ENCODE measurements around the gene ARL3. TPM values are rescaled to one million over a fixed set of nuclear protein-coding genes. Genes with fewer than 3 reads are reported as not detected.
"Not testable (repeated sequence)": the region's sequence is repeated elsewhere in the genome, so short reads cannot be mapped to it uniquely, and the experiment has no call there.

Gene ARL3
- polyA plus RNA-seq, 3 donors = 4.9 to 12.6 (median 6.8) TPM

GRCh38 chr10:102713539-102713813 is 721 bp downstream of the ARL3 start:
- 0% methylated on average over 13 of the region's 13 CpGs for WGBS, 3 donors
- H3K27ac ChIP-seq (ENCODE audit: low read depth, low read length) = no peak overlapping the region

DNA sequence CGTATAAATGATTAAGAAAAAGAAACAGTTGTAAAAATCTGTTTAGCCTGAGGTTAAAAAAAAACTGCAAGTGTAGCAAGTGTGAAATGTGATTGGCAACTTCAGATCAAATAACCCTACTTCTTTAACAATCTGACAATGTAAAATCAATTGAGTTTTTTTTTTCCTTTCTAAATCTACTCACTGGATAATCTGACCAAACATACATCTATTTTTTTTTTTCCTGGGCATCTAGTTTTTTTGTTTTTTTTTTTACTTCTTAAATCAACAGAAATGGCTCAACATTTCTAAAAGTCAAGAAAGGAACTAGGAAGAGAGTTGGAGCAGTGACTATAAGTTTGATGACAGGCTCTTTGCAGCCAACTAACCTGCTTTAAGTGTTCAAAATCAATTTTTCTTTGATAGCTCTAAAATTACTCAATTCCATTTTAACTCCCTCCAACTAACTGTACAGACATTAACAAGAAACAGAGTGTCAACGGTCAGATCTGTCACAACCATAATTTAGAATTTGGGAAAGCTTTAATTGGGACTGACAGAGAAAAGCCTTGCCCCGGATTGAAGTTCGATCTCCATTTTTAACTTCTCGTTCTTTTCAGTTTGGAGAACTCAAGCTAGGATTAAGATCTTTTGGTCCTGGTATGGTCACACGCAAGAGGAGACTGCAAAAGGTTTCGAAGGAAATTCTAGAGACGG is 1.2 kb downstream of the ARL3 start:
- no peak overlapping the region for H3K27ac ChIP-seq (ENCODE audit: low read depth, low read length)
- WGBS, 3 donors = 9 to 12% (median 12%) methylated on average over 8 of the region's 8 CpGs

GRCh38 chr10:102712089-102712488 is 2.1 kb downstream of the ARL3 start:
- WGBS, 3 donors = 84 to 87% (median 86%) methylated on average over 4 of the region's 4 CpGs
- H3K27ac ChIP-seq (ENCODE audit: low read depth, low read length) = no peak overlapping the region

DNA sequence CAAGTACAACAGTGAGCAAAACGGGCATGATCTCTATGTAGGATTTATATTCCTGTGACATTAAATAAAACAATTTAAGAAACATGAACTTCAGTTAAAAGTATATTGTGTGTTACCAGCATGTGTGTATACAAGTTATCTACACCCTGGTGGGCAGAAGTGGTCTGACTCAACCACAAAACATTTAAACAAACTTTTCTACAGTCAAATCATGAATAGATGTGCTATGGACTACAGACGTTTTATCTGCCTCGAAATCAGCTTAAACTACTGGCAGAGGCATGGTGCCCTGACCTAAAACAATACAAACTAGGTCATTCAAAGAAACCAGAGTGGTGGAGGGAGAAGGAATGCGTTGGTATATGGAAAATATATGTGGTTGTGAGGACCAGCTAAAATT is 3.6 kb downstream of the ARL3 start:
- 61 to 71% (median 69%) methylated on average over 4 of the region's 4 CpGs for WGBS, 3 donors
- no peak overlapping the region for H3K27ac ChIP-seq (ENCODE audit: low read depth, low read length)

- WGBS, 3 donors = 53 to 59% (median 54%) methylated on average over 2 of the region's 2 CpGs
- no peak overlapping the region for H3K27ac ChIP-seq (ENCODE audit: low read depth, low read length)
Observed at GRCh38 chr10:102705531-102705930, 8.7 kb downstream of the ARL3 start.

DNA sequence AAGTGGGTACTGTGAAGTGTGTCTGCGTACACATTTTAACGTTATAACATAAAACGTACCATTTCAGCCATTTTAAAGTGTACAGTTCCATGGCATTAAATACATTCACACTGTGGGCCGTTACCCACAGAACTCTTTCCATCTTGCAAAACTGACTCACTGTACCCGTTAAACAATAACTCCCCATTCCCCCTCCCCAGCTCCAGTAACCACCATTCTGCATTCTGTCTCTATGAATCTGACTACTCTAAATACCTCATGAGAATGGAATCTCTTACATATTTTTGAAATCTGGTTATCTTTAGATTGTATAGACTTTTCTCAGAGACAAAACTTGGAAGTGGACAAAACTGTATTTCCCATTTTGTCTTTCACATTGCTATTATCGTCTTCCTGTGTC is 9.3 kb downstream of the ARL3 start:
- WGBS, 3 donors = 85 to 90% (median 85%) methylated on average over 6 of the region's 6 CpGs
- H3K27ac ChIP-seq (ENCODE audit: low read depth, low read length) = no peak overlapping the region

- no peak overlapping the region for H3K27ac ChIP-seq (ENCODE audit: low read depth, low read length)
- 75 to 89% (median 85%) methylated on average over 2 of the region's 2 CpGs for WGBS, 3 donors
Observed at GRCh38 chr10:102702742-102703141, 11.5 kb downstream of the ARL3 start.

DNA sequence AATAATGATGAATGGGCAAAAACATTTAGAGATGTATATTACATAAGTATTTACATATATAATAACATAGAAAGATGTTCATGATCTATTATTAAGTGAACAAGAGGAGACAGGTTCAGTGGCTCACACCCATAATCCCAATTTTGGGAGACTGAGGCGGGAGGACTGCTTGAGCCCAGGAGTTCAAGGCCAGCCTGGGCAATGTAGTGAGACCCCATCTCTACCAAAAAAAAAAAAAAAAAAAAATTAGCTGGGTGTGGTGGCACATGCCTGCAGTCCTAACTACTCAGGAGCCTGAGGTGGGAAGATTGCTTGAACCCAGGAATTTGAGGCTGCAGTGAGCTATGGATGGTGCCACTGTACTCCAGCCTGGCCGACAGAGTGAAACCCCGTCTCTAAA is 12.4 kb downstream of the ARL3 start:
- no peak overlapping the region for H3K27ac ChIP-seq (ENCODE audit: low read depth, low read length)
- WGBS, 3 donors = 98 to 99% (median 99%) methylated on average over 3 of the region's 3 CpGs

DNA sequence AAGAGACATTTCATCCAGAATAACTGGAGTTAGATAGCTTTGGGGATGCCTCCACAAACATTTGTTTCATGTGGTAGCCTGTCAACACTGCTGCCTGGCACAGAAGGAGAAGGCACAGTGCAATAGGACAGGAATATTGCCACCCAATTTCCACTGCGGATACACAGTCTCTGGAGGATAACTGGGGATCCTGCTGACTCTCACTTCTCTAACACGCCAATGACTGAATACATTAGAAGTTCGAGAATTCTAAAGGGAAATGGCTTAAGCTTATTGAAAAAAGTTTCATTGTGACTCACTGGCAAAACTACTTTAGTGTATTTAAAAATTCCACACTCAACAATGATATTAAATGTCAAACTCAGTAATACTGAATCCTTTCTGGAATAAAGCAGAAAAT is 12.9 kb downstream of the ARL3 start:
- H3K27ac ChIP-seq (ENCODE audit: low read depth, low read length) = no peak overlapping the region
- 81 to 94% (median 82%) methylated on average over 3 of the region's 3 CpGs for WGBS, 3 donors

DNA sequence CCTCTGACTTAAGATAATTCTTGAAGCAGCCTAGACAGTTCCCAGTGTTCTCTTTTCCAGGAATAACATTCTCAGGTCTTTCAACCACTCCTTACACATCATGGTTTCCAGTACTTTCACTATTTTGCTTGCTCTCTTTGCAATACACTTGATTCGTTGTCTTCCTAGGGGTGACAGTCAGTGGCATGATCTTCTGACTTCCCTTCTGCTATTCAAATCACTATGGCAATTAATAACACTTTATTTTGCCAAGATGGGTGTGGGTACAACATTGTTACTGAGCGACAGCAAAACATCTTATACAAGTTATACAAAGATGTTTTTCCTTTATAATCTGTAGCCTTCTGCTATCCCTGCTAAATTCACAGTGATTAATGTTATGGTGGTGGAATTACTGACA is 15.3 kb downstream of the ARL3 start:
- WGBS, 3 donors = 84 to 93% (median 88%) methylated on average over 2 of the region's 2 CpGs

DNA sequence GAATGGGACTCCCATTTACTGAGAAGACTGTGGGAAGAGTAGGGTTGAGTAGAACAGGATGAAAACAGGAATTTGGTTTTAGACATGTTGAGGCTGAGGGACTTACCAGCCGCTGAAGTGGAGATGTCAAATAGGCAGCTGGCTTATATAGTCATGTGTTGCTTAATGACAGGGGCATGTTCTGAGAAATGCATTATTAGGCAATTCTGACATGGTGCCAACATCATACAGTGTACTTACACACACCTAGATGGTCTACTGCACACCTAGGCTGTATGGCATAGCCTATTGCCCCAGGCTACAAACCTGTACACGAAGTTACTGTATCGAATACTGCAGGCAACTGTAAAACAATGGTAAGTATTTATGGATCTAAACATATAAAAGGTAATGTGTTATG is 17.5 kb downstream of the ARL3 start:
- H3K27ac ChIP-seq (ENCODE audit: low read depth, low read length) = no peak overlapping the region
- WGBS, 3 donors = 93 to 97% (median 97%) methylated on average over 3 of the region's 3 CpGs

More for the DNA sequence above, 15.3 kb downstream of the ARL3 start:
- no peak overlapping the region for H3K27ac ChIP-seq (ENCODE audit: low read depth, low read length)

GRCh38 chr10:102695401-102695800 is 18.8 kb downstream of the ARL3 start:
- 96 to 98% (median 97%) methylated on average over 10 of the region's 10 CpGs for WGBS, 3 donors
- not testable (repeated sequence) for H3K27ac ChIP-seq (ENCODE audit: low read depth, low read length)

DNA sequence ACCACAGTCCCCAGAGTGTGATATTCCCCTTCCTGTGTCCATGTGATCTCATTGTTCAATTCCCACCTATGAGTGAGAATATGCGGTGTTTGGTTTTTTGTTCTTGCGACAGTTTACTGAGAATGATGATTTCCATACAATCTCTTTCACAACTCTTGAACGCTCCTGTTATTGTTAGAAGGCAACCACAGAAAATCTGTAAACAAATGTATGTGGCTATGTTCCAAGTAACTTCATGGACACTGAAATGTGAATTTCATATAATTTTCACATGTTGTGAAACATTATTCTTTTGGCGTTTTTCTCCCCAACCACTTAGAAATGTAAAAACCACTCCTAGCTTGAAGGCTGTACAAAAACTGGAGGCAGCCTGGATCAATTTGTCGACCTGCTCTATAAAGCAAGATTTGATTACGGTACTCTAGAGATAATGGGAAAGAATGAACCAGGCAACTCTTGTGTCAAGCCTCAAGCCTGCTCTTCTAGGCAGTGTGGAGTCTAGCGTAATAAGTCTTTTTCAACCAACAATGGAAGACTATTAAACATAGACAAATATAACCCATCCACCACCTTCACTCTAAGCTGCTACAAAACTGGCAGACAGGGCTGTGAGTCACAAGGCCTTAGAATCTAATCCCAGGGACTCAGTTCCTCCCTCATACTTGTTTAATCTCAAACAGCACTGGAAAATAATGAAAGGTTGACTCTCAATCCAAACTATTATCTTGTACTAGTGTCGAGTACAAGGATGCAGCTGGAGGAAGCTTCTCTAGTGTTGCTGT is 22.7 kb downstream of the ARL3 start:
- no peak overlapping the region for H3K27ac ChIP-seq (ENCODE audit: low read depth, low read length)

DNA sequence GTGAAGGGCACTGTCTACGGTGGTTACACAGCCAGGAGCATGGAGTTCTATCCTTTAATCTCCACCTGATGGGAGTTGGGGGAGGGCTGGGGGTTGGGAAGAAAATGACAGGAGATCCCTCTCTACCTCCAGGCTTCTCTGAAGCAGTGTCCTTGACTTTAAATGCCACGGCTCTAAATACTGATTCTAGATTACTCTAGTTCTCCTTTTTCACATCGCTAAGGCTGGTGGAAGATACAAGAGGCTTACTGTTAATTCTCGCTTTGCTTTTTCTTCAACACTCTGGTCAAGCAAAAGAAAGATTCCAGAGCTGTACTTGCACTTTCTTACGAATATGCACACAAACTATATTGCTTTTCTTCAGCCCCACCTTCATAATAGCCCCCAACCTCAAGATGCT is 30.5 kb downstream of the ARL3 start:
- no peak overlapping the region for H3K27ac ChIP-seq (ENCODE audit: low read depth, low read length)
- 82 to 90% (median 83%) methylated on average over 5 of the region's 5 CpGs for WGBS, 3 donors

More for the DNA sequence above, 22.7 kb downstream of the ARL3 start:
- 67 to 85% (median 67%) methylated on average over 8 of the region's 8 CpGs for WGBS, 3 donors

DNA sequence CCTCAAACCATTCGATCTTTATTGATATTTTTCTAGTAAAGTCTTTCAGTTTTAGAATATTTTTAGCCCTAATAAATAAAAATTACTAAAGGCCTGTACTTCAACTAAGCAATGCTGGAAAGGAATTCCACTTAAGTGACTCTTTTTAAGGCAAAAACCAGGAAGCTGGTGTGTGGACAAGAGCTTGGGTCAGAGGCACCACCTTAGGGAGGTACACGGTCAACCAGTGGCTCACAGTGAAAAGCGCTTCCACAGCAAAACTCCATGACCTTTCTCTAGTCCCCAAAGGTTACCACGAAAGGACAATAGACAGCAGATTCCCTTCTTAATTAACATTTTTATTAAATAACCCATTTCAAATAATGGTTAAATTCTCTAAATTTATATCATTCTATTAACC is 31.2 kb downstream of the ARL3 start:
- 82 to 89% (median 88%) methylated on average over 4 of the region's 4 CpGs for WGBS, 3 donors
- H3K27ac ChIP-seq (ENCODE audit: low read depth, low read length) = no peak overlapping the region

DNA sequence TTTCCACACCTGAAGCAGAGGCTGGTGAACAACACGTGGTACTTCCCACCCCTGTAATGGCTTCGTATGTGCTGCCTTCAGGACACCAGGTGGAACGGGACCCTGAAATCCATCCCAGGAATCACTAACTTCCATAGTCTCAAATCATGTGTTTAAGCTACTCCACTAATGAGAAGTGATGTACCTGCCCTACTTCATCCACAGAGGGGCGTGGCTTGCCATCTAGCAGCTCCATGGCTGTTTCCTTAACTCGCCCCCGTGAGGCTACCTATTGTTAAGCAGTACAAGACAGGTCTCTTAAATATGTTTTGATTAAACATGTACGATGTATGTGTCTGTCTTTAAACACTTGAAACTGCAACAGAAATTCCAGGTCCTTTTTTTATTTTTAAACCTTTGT is 31.8 kb downstream of the ARL3 start:
- no peak overlapping the region for H3K27ac ChIP-seq (ENCODE audit: low read depth, low read length)

DNA sequence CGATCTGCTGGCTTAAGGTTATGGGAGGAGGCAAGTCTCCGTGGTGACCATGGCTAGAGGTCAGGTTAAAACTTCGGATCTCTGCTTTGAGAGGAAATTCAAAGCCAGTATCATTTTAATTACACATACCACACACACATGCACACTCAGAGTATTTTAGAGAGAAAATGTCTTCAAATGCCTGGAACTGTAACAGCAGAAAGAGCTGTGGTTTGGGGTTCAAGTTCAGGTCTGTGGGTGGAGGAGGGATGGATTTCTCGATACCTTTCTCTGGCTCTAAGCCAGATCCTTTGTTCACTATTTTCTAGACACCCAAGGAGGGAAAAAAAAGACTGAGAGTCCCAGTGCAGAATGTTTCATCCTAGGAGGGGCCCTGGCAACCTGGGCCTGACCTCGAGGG is 32.5 kb downstream of the ARL3 start:
- H3K27ac ChIP-seq (ENCODE audit: low read depth, low read length) = no peak overlapping the region
- WGBS, 3 donors = 80 to 85% (median 82%) methylated on average over 5 of the region's 5 CpGs

More for the DNA sequence above, 31.8 kb downstream of the ARL3 start:
- 89 to 93% (median 90%) methylated on average over 7 of the region's 7 CpGs for WGBS, 3 donors

- WGBS, 3 donors = 93 to 97% (median 94%) methylated on average over 4 of the region's 4 CpGs
Observed at GRCh38 chr10:102679596-102679995, 34.6 kb downstream of the ARL3 start.

DNA sequence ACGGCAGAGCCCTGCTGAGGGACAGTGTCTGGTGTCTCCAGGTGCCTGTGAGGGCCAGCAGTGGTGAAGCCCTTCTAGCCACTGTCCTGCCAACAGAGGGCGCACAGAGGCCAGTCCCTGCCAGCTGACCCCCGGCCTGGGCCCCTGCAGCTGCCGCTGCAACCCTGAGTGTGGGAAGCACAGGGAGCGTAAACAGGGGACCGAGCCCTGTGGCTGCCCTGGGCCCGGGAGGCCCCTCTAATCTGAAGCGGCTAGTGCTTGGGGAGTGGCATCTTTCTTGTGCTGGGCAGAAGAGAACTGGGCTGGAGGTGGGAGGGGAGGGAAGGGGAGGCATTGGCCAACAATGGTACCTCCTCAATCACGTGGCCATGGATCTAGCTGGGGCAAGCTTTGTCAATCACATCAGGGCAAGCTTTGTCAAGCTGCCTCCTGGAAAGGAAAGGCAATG is 35.3 kb downstream of the ARL3 start:
- H3K27ac ChIP-seq (ENCODE audit: low read depth, low read length) = no peak overlapping the region
- 6 to 23% (median 18%) methylated on average over 9 of the region's 9 CpGs for WGBS, 3 donors

More at GRCh38 chr10:102679596-102679995, 34.6 kb downstream of the ARL3 start:
- H3K27ac ChIP-seq (ENCODE audit: low read depth, low read length) = no peak overlapping the region

DNA sequence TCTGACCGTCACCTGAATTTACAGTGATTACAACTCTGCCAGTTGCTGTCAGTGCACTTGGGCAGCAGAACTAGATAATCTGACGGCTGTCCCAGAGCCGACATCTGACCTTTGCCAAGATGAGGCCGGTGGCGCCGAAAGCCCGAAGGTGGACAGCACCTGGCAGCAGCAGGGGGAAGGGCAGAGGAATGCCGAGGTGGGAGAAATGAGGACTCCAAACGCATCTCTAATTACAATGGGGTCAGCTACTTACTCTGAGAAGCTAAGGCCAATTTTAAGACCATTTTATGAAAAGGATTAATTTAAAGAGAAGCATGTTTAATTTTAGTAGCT is 36.2 kb downstream of the ARL3 start:
- WGBS, 3 donors = 39 to 91% (median 89%) methylated on average over 9 of the region's 9 CpGs
- no peak overlapping the region for H3K27ac ChIP-seq (ENCODE audit: low read depth, low read length)

Data from adipose tissue (tissue), 3 donors.